22Rv1 (cell line): ENCODE results near the gene EXD1.
"Not testable (repeated sequence)": the region's sequence is repeated elsewhere in the genome, so short reads cannot be mapped to it uniquely, and the experiment has no call there.

Experiments
- H3K27ac ChIP-seq: fragments of 450-650 bp; 2 replicates; pipeline ENCODE4 v1.5.1; 2017
- CTCF ChIP-seq: fragments of 450-650 bp; IDR thresholded peaks from 2 replicates; pipeline ENCODE4 v1.5.1; 2017; ENCODE audit warnings: mild to moderate bottlenecking
- ZFX ChIP-seq: fragments of 450-650 bp; IDR thresholded peaks from 2 replicates; pipeline ENCODE4 v1.6.1; 2017; ENCODE audit warnings: antibody characterized with exemption, borderline replicate concordance

EXD1 gene

GRCh38 chr15:41262571-41262970 lies 32.0 kb upstream of the EXD1 start:
- TF ChIP-seq ZFX (no peak), CTCF (no peak)
- no peak overlapping the region for H3K27ac ChIP-seq

GRCh38 chr15:41260924-41261323 lies 30.4 kb upstream of the EXD1 start:
- H3K27ac ChIP-seq: not testable (repeated sequence)

- TF ChIP-seq ZFX (no peak), CTCF (no peak)
- H3K27ac ChIP-seq: no peak overlapping the region
Measured at GRCh38 chr15:41259546-41260189, 29.1 kb upstream of the EXD1 start.

- TF ChIP-seq CTCF (no peak), ZFX (no peak)
- H3K27ac ChIP-seq: peak overlapping the region; percentile 45
Measured at GRCh38 chr15:41258750-41259471, 28.4 kb upstream of the EXD1 start.

- peak overlapping the region; percentile 35 for H3K27ac ChIP-seq
- no peak for TF ChIP-seq ZFX
Measured at GRCh38 chr15:41256577-41257038, 26.1 kb upstream of the EXD1 start.

- no peak for TF ChIP-seq ZFX
- no peak for TF ChIP-seq CTCF
- peak overlapping the region; percentile 35 for H3K27ac ChIP-seq
Measured at GRCh38 chr15:41256103-41256502, 25.5 kb upstream of the EXD1 start.

GRCh38 chr15:41254560-41254959 lies 24.0 kb upstream of the EXD1 start:
- no peak overlapping the region for H3K27ac ChIP-seq
- TF ChIP-seq ZFX (no peak), CTCF (no peak)

- TF ChIP-seq CTCF: no peak
- TF ChIP-seq ZFX: no peak
- no peak overlapping the region for H3K27ac ChIP-seq
Measured at GRCh38 chr15:41251411-41251810, 20.9 kb upstream of the EXD1 start.

- H3K27ac ChIP-seq: not testable (repeated sequence)
Measured at GRCh38 chr15:41250745-41251144, 20.2 kb upstream of the EXD1 start.
